NCI-H524 (cell line): ENCODE results near the gene CARS2.

Experiments
- DNase-seq, 2 experiments: peaks; one replicate each; lab custom pipeline; 2025; lab: John Stamatoyannopoulos, UW

Gene CARS2

GRCh38 chr13:110652231-110652730, 53.6 kb downstream of the CARS2 start:
- no peak for DNase-seq

- DNase-seq, result no peak
Measured at GRCh38 chr13:110651726-110652230, 54.1 kb downstream of the CARS2 start.

- DNase-seq, result no peak
Measured at GRCh38 chr13:110651271-110651670, 54.6 kb downstream of the CARS2 start.

- no peak for DNase-seq
Measured at GRCh38 chr13:110650436-110650835, 55.5 kb downstream of the CARS2 start.

- no peak for DNase-seq
Measured at GRCh38 chr13:110649551-110649950, 56.4 kb downstream of the CARS2 start.

GRCh38 chr13:110648848-110649421, 57.0 kb downstream of the CARS2 start:
- peak; percentile 43 to 71 for DNase-seq

- peak; percentile 73 to 91 for DNase-seq
Measured at GRCh38 chr13:110648146-110648819, 57.6 kb downstream of the CARS2 start.

GRCh38 chr13:110647365-110647737, 58.6 kb downstream of the CARS2 start:
- no peak for DNase-seq

- no peak for DNase-seq
Measured at GRCh38 chr13:110646442-110647364, 59.2 kb downstream of the CARS2 start.

GRCh38 chr13:110645750-110646149, 60.2 kb downstream of the CARS2 start:
- DNase-seq, result no peak

GRCh38 chr13:110644892-110645521, 60.9 kb downstream of the CARS2 start:
- peak; percentile 33 to 68 for DNase-seq

- no peak for DNase-seq
Measured at GRCh38 chr13:110643768-110644421, 62.0 kb downstream of the CARS2 start.

GRCh38 chr13:110643324-110643723, 62.6 kb downstream of the CARS2 start:
- no peak for DNase-seq

GRCh38 chr13:110642291-110642981, 63.5 kb downstream of the CARS2 start:
- no peak for DNase-seq

GRCh38 chr13:110641055-110642015, 64.6 kb downstream of the CARS2 start:
- no peak for DNase-seq

- DNase-seq, result no peak
Measured at GRCh38 chr13:110640591-110641029, 65.3 kb downstream of the CARS2 start.

- DNase-seq, result no peak
Measured at GRCh38 chr13:110639935-110640334, 66.0 kb downstream of the CARS2 start.

GRCh38 chr13:110638814-110639806, 66.8 kb downstream of the CARS2 start:
- no peak for DNase-seq
